HG03135 (cell line): ENCODE measurements around the gene MLPH.

Source experiments
- ATAC-seq: cut with Tn5 transposase; IDR thresholded peaks from one replicate; pipeline ENCODE4 v1.9.1; 2021; ENCODE audit warnings: mild to moderate bottlenecking, moderate library complexity; ENCODE audit not compliant: unreplicated experiment

Gene MLPH

DNA sequence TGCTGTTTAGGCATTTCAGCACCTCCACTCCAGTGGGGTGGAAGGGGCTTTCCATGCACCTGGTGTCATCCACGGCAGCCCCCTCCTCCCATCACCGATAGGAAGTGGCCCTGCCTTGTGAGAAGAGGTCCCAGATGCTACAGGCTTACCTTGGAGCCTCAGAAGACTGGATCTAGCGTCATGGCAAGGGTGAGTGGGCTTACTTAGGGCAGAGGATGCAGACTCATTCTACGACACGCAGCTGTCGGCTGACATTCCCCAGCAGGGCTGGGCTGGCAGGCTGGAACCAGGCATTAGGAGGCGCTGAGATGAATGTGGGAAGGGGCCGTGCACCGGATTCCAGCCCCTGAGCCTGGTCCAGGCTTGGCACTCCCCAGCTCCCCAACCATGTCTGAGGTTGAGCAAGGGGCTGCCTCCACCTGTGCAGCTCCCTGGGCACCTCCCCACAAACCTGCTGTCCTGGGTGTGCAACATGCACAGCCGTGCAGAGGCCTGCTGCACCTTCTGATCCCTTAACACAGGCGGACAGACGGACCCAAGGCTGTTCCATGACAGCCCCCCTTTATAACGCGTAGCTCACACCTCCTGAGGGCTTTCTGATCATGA lies 77.6 kb downstream of the MLPH start:
- no peak for ATAC-seq

GRCh38 chr2:237565974-237566373 lies 78.9 kb downstream of the MLPH start:
- no peak for ATAC-seq

GRCh38 chr2:237566401-237567235 lies 79.6 kb downstream of the MLPH start, which contains the start of gene PRLH:
Gene PRLH (plus strand): TSS chr2:237566574. CDS start chr2:237566574, 0 bp downstream.
- ATAC-seq, result no peak

DNA sequence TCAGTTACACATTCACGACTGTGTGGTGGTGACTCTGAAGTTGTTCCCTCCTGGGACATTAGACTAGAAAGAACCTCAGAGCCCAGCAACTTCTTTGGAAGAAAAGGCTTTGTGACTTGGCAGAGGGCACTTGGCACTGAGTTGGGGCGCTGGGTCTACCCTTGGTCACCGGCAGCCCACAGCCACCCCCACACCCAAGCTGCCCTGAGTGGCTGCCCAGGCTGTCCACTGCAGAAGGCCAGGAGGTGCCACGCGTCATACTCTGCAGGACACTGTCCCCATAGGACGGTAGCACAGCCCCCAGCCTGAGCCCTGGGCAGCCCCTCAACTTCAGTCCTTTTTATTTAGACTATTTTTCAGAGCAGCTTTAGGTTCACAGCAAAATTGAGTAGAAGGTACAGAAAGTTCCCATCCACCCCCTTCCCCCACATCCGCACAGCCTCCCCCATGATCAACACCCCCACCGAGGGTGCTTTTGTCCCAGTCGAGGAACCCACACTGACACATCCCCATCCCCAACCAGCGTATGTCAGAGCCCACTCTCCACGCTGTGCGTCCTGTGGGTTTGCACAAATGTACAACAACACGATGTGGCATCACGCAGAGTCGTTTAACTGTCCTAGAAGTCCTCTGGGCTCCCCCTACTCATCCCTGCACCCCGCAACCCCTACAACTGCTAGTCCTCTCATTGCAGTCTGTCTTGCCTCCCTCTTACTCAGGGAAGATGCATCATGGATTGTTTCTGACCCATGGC lies 80.4 kb downstream of the MLPH start:
- no peak for ATAC-seq

DNA sequence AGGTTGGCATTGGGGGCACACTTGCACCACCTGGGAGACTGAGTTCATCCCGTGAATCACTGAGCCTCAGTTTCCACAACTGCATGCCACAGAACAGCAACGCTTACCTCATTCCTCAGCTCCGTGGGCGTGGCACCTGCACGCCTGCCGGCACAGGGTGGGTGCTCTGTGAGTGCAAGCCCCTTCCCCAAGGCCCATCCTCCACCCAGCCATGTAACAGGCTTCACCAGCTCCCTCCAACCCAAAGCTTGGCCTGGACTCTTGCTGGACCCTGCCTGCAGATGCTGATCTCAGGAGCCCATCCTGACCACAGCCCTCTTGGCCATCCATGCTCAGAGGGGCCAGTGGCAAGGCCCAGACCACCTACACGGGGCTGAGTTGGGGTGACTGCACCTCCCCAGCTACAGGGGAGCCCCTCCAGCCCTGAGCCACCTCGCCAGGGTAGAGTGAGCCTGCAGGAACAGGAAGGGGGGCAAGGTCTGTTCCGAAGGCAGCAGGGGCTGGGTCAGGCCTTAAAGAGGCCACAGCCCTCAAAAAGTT lies 81.1 kb downstream of the MLPH start:
- ATAC-seq, result no peak

- no peak for ATAC-seq
Observed at GRCh38 chr2:237569041-237569440, 82.0 kb downstream of the MLPH start.

GRCh38 chr2:237569896-237570295 lies 82.8 kb downstream of the MLPH start:
- no peak for ATAC-seq

- ATAC-seq, result no peak
Observed at GRCh38 chr2:237570776-237571335, 83.8 kb downstream of the MLPH start.

GRCh38 chr2:237571551-237571950 lies 84.5 kb downstream of the MLPH start:
- ATAC-seq, result no peak

GRCh38 chr2:237572021-237572741 lies 85.1 kb downstream of the MLPH start:
- peak; percentile 64 for ATAC-seq

GRCh38 chr2:237572742-237573101 lies 85.7 kb downstream of the MLPH start:
- ATAC-seq, result no peak

- no peak for ATAC-seq
Observed at GRCh38 chr2:237573721-237574415, 86.8 kb downstream of the MLPH start.

- ATAC-seq, result no peak
Observed at GRCh38 chr2:237574467-237574866, 87.4 kb downstream of the MLPH start.

DNA sequence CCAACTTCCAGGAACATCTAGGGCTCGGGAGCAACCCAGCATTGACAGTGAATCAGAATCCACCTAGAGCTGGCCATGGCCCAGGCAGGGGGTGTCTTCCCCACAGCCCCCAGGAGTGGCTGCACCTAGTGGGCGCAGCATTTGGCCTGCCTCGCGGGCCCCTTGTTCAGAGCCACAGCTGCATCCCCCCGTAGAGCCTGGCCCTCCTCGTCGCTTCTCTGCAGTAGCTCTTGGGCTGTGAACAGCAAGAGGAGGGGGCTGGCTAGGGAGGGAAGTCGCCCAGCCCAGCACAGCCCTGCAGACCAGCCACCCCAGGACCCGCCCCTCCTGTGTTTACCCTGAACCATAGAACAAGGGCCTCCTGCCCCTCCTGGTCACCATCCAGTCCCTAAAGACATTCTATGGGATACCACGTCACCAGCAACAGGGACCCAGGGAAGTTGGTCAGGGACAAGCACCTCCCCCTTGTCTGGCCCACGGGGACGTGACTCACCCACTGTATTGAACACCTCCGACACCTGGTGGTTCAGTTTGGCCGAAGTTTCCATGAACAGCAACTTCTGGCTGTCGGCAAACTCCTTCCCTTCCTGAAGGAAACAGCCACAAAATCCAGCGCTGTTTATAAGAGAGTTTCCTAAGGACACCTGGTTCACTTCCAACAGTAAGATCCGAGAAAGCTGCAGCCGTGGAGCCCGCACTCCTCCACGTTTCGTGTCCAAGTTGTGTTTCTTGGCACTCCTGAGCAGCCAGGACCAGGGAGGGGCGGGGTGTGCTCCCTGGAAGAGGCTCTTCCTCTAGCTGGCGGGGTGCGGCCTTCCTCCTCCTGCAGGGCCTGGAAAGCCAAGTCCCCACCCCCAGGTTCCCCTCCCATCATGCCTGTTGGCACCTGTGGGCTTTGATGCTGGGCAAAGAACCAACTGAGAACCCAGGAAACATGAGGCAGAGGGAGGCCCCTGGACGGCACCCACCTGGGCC lies 88.1 kb downstream of the MLPH start:
- ATAC-seq, result no peak

GRCh38 chr2:237575869-237576862 lies 89.1 kb downstream of the MLPH start:
- ATAC-seq, result no peak

GRCh38 chr2:237576974-237577373 lies 89.9 kb downstream of the MLPH start:
- no peak for ATAC-seq

DNA sequence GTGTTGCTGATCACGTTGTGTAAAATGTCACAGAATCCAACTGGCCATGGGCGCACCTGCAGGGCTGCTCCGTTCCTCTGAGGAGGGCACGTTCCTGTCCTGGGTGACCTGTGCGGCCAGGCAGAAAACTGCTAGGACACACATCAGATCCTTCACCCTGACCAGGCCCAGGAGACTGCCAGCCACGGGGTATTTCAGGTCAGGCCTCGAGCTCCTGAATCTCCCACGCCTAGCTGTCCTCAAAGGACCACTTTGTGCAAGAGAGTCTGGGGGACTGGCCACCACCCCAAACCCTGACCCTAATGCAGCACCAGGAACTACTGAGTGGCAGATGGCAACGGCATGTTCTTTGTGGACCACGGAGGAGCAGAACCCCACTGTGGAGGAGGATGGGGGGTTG lies 90.4 kb downstream of the MLPH start:
- ATAC-seq, result no peak
